ENCODE measurements around the gene RBP2.

Gene RBP2

GRCh38 chr3:139491027-139491700, 14.8 kb upstream of the RBP2 start:
- Histone ChIP-seq H3K4me3 (no peak overlapping the region), H3K27ac (no peak overlapping the region)

- no peak overlapping the region for H3K27ac ChIP-seq
- no peak overlapping the region for H3K4me3 ChIP-seq
These were observed 5.9 kb upstream of the RBP2 start for GRCh38 chr3:139482206-139482605.

GRCh38 chr3:139481116-139481515, 4.8 kb upstream of the RBP2 start:
- Histone ChIP-seq H3K27ac (no peak overlapping the region), H3K4me3 (no peak overlapping the region)

- no peak overlapping the region for H3K27ac ChIP-seq
- no peak overlapping the region for H3K4me3 ChIP-seq
These were observed 4.3 kb upstream of the RBP2 start for GRCh38 chr3:139480585-139480984.

- H3K4me3 ChIP-seq, result no peak overlapping the region
- peak overlapping the region in 17 of 21 experiments; percentile 5 to 81 (median 64) for H3K27ac ChIP-seq
These were observed 1.7 kb upstream of the RBP2 start for GRCh38 chr3:139477710-139478640.

- no peak overlapping the region for H3K27ac ChIP-seq
- no peak overlapping the region for H3K4me3 ChIP-seq
These were observed 3.1 kb downstream of the RBP2 start for GRCh38 chr3:139473155-139473771.

GRCh38 chr3:139472380-139473010, 3.8 kb downstream of the RBP2 start:
- no peak overlapping the region for H3K27ac ChIP-seq

GRCh38 chr3:139470199-139470598, 6.1 kb downstream of the RBP2 start:
- Histone ChIP-seq H3K27ac (no peak overlapping the region), H3K4me3 (no peak overlapping the region)

More at GRCh38 chr3:139472380-139473010, 3.8 kb downstream of the RBP2 start:
- H3K4me3 ChIP-seq, result no peak overlapping the region

GRCh38 chr3:139468399-139468798, 7.9 kb downstream of the RBP2 start:
- Histone ChIP-seq H3K27ac (no peak overlapping the region), H3K4me3 (no peak overlapping the region)

GRCh38 chr3:139466360-139466759, 10.0 kb downstream of the RBP2 start:
- no peak overlapping the region for H3K27ac ChIP-seq
- no peak overlapping the region for H3K4me3 ChIP-seq

GRCh38 chr3:139465636-139466035, 10.7 kb downstream of the RBP2 start:
- H3K27ac ChIP-seq, result no peak overlapping the region
- no peak overlapping the region for H3K4me3 ChIP-seq

- Histone ChIP-seq H3K27ac (no peak overlapping the region), H3K4me3 (no peak overlapping the region)
These were observed 12.8 kb downstream of the RBP2 start for GRCh38 chr3:139463466-139463865.

GRCh38 chr3:139460529-139460928, 15.8 kb downstream of the RBP2 start:
- H3K27ac ChIP-seq, result no peak overlapping the region
- H3K4me3 ChIP-seq, result no peak overlapping the region

- Histone ChIP-seq H3K4me3 (no peak overlapping the region), H3K27ac (no peak overlapping the region)
These were observed 16.2 kb downstream of the RBP2 start for GRCh38 chr3:139460076-139460475.

- no peak overlapping the region for H3K4me3 ChIP-seq
These were observed 18.0 kb downstream of the RBP2 start for GRCh38 chr3:139458348-139458747.

GRCh38 chr3:139457066-139457465, 19.2 kb downstream of the RBP2 start:
- no peak overlapping the region for H3K4me3 ChIP-seq

More at GRCh38 chr3:139458348-139458747, 18.0 kb downstream of the RBP2 start:
- no peak overlapping the region for H3K27ac ChIP-seq

GRCh38 chr3:139456386-139456785, 19.9 kb downstream of the RBP2 start:
- H3K4me3 ChIP-seq, result no peak overlapping the region
- H3K27ac ChIP-seq, result no peak overlapping the region

More at GRCh38 chr3:139457066-139457465, 19.2 kb downstream of the RBP2 start:
- H3K27ac ChIP-seq, result no peak overlapping the region

- no peak overlapping the region for H3K4me3 ChIP-seq
- H3K27ac ChIP-seq, result peak overlapping the region in 1 of 21 experiments; percentile 7
These were observed 20.5 kb downstream of the RBP2 start for GRCh38 chr3:139455855-139456254.

GRCh38 chr3:139455206-139455605, 21.1 kb downstream of the RBP2 start:
- Histone ChIP-seq H3K4me3 (no peak overlapping the region), H3K27ac (peak overlapping the region in 1 of 21 experiments; percentile 7)

GRCh38 chr3:139454346-139454745, 22.0 kb downstream of the RBP2 start:
- Histone ChIP-seq H3K27ac (no peak overlapping the region), H3K4me3 (no peak overlapping the region)

Data from skin epidermis (tissue), 12 donors.